Fibroblast of lung (primary cell): Measurements from ENCODE around the gene SLC29A4. TPM values are rescaled to one million over a fixed set of nuclear protein-coding genes. Genes with fewer than 3 reads are reported as not detected.
"Not testable (repeated sequence)": the region's sequence is repeated elsewhere in the genome, so short reads cannot be mapped to it uniquely, and the experiment has no call there.

Experiments used
- DNase-seq, 2 donors: peaks; one replicate each; pipeline versions ENCODE4 v3.0.0 to v3.0.0-alpha.2; 2010; ENCODE audit warnings: low read depth in 2 of 2
- H2AFZ ChIP-seq: 2 replicates; pipeline ENCODE4 v1.5.1; 2012; ENCODE audit warnings: low read length, control low read depth, inconsistent platforms
- H3K27ac ChIP-seq: 2 replicates; pipeline ENCODE4 v1.5.1; 2011; ENCODE audit warnings: low read length, control low read depth; ENCODE audit not compliant: insufficient read depth
- H3K27me3 ChIP-seq: 2 replicates; pipeline ENCODE4 v1.5.1; 2011; ENCODE audit warnings: mild to moderate bottlenecking, low read length; ENCODE audit not compliant: control insufficient read depth, insufficient read depth
- H3K36me3 ChIP-seq: 2 replicates; pipeline ENCODE4 v1.5.1; 2011; ENCODE audit warnings: low read length; ENCODE audit not compliant: control insufficient read depth, insufficient read depth
- H3K4me1 ChIP-seq: 2 replicates; pipeline ENCODE4 v1.5.1; 2011; ENCODE audit warnings: low read length; ENCODE audit not compliant: control insufficient read depth, insufficient read depth; ENCODE audit errors: extremely low read depth
- H3K4me2 ChIP-seq: 2 replicates; pipeline ENCODE4 v1.5.1; 2011; ENCODE audit warnings: low read length, control low read depth; ENCODE audit not compliant: insufficient read depth; ENCODE audit errors: extremely low read depth
- H3K4me3 ChIP-seq, 4 experiments: fragments of 200-600 bp in 1 of 4; sonication (generic) in 1 of 4; replicated peaks in 1 of 4; 2 replicates each; pipeline ENCODE4 v1.5.1; 2011 to 2016; ENCODE audit warnings: low read length in 4 of 4, low read depth in 3 of 4, mild to moderate bottlenecking in 3 of 4, control low read depth in 2 of 4, inconsistent platforms in 1 of 4, mixed read lengths in 1 of 4; ENCODE audit not compliant: insufficient read depth in 1 of 4; ENCODE audit errors: control extremely low read depth in 1 of 4
- H3K79me2 ChIP-seq: 2 replicates; pipeline ENCODE4 v1.5.1; 2012; ENCODE audit warnings: mild to moderate bottlenecking, low read length, inconsistent platforms; ENCODE audit not compliant: control insufficient read depth, insufficient read depth
- H3K9ac ChIP-seq: 2 replicates; pipeline ENCODE4 v1.5.1; 2011; ENCODE audit warnings: mild to moderate bottlenecking, low read length, control low read depth; ENCODE audit not compliant: insufficient read depth
- H3K9me3 ChIP-seq: 2 replicates; pipeline ENCODE4 v1.5.1; 2012; ENCODE audit warnings: low read depth, low read length; ENCODE audit not compliant: control insufficient read depth, insufficient read depth
- H4K20me1 ChIP-seq: 2 replicates; pipeline ENCODE4 v1.5.1; 2011; ENCODE audit warnings: low read length; ENCODE audit not compliant: control insufficient read depth, insufficient read depth; ENCODE audit errors: extremely low read depth
- EZH2 ChIP-seq: IDR thresholded peaks from 2 replicates; pipeline ENCODE4 v1.5.1; 2012; ENCODE audit warnings: low read length, control low read depth, mild to moderate bottlenecking; ENCODE audit errors: missing control alignments
- polyA plus RNA-seq, 2 donors: library from polyadenylated mRNA; depleted of rRNA in 1 of 2; stranded (reverse) in 1 of 2; unstranded in 1 of 2; fragments of >200 nt; gene quantifications; 2 replicates each; pipeline ENCODE4 v1.2.1, GENCODE V29; 2011 to 2012; ENCODE audit warnings: missing spikeins in 1 of 2
- total RNA-seq: library from RNA; depleted of rRNA; stranded (reverse); fragments of >200 nt; gene quantifications from 2 replicates; pipeline ENCODE4 v1.2.1, GENCODE V29; 2014
- TF ChIP-seq, protein P1 (sequence below), 2 donors: IDR thresholded peaks in 1 of 2; conservative IDR thresholded peaks in 1 of 2; 1 replicate in 1 of 2; 2 replicates in 1 of 2; pipeline ENCODE4 v1.5.1; 2011 to 2012; ENCODE audit warnings: low read length in 2 of 2, control low read depth in 1 of 2, inconsistent platforms in 1 of 2, low read depth in 1 of 2, mild to moderate bottlenecking in 1 of 2

SLC29A4 gene
- total and polyA plus RNA-seq, 2 donors (not counting 1 experiment from before 2014, with no cell fraction given) = 1.0 to 5.1 TPM

DNA sequence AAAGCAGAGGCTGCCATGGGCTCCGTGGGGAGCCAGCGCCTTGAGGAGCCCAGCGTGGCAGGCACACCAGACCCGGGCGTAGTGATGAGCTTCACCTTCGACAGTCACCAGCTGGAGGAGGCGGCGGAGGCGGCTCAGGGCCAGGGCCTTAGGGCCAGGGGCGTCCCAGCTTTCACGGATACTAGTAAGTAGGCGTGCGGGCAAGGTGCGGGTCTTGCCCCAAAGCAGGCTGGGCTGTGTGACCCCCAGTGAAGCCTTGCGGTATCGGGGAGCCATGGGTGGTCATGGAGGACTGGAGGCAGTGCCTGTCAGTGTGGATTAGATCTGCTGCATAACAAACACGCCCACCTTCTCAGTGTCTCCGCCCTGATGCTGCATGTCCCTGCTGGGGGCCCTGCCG is 5.1 kb downstream of the SLC29A4 start:
- H3K79me2 ChIP-seq = no peaks in the 10 kb centered on the region
- TF ChIP-seq, protein P1, sequence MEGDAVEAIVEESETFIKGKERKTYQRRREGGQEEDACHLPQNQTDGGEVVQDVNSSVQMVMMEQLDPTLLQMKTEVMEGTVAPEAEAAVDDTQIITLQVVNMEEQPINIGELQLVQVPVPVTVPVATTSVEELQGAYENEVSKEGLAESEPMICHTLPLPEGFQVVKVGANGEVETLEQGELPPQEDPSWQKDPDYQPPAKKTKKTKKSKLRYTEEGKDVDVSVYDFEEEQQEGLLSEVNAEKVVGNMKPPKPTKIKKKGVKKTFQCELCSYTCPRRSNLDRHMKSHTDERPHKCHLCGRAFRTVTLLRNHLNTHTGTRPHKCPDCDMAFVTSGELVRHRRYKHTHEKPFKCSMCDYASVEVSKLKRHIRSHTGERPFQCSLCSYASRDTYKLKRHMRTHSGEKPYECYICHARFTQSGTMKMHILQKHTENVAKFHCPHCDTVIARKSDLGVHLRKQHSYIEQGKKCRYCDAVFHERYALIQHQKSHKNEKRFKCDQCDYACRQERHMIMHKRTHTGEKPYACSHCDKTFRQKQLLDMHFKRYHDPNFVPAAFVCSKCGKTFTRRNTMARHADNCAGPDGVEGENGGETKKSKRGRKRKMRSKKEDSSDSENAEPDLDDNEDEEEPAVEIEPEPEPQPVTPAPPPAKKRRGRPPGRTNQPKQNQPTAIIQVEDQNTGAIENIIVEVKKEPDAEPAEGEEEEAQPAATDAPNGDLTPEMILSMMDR (conservative IDR thresholded peaks at IDR 0.05 in 1 of 2, IDR thresholded peaks at IDR 0.05 in 1 of 2; ENCODE audit: low read depth in 1 of 2, low read length in 2 of 2) = no peak
- TF ChIP-seq EZH2 = no peak
- no peak overlapping the region for H2AFZ ChIP-seq
- H3K4me3 ChIP-seq = no peak overlapping the region
- no peak overlapping the region for H3K27ac ChIP-seq
- H3K4me2 ChIP-seq = no peak overlapping the region
- no peaks in the 10 kb centered on the region for H3K4me1 ChIP-seq
- no peaks in the 10 kb centered on the region for H3K36me3 ChIP-seq
- no peak for DNase-seq
- no peak overlapping the region for H3K9ac ChIP-seq
- H4K20me1 ChIP-seq = no peaks in the 10 kb centered on the region
- no peaks in the 10 kb centered on the region for H3K27me3 ChIP-seq
- H3K9me3 ChIP-seq = no peaks in the 10 kb centered on the region

DNA sequence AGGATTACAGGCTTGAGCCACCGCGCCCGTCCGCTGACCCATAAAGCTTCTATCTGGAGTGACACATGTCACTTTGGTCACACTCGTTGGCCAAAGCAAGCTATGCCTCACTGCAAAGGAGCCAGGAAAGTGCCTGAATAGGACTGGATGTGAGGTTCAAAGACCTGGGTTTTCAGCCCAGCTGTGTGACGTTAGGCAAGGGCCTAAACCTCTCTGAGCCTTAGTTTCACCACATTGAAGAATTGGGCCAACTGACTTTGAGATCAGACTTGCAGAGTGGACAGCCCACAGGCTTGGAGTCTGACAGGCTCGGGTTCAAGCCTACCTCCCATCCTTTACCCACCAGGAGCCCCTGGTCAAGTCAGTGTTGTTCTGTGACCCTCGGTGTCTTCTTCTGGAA is 5.8 kb downstream of the SLC29A4 start:
- not testable (repeated sequence) for DNase-seq, H3K4me1 ChIP-seq, H3K79me2 ChIP-seq, H3K4me2 ChIP-seq, H3K9ac ChIP-seq, H3K9me3 ChIP-seq, H3K27ac ChIP-seq, H4K20me1 ChIP-seq, H2AFZ ChIP-seq, H3K4me3 ChIP-seq, H3K36me3 ChIP-seq, H3K27me3 ChIP-seq

DNA sequence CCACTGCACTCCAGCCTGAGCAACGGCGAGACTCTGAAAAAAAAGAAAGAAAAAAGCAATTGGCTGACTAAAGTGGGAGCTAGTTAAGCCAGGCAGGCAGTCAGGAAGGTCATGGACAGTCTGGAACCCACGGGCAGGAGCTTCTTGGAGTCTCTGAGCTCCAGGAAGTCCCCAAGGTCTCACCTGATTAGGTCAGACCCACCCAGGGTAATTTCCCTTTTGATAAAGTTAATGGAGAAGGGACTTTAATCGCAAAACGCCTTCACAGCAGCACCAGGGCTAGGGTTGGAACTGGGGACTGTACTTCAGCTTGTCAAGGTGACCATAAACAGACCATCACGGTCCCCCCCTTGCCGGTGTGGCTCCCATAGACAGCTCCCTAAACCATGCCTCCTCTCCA is 6.6 kb downstream of the SLC29A4 start:
- TF ChIP-seq EZH2 = no peak
- TF ChIP-seq, protein P1 (conservative IDR thresholded peaks at IDR 0.05 in 1 of 2, IDR thresholded peaks at IDR 0.05 in 1 of 2; ENCODE audit: low read depth in 1 of 2, low read length in 2 of 2) = no peak
- no peak overlapping the region for H3K9ac ChIP-seq
- H3K9me3 ChIP-seq = no peaks in the 10 kb centered on the region
- no peak for DNase-seq
- H3K27me3 ChIP-seq = no peaks in the 10 kb centered on the region
- no peaks in the 10 kb centered on the region for H3K4me1 ChIP-seq
- no peak overlapping the region for H3K4me2 ChIP-seq
- no peaks in the 10 kb centered on the region for H3K79me2 ChIP-seq
- H3K27ac ChIP-seq = no peak overlapping the region
- H4K20me1 ChIP-seq = no peaks in the 10 kb centered on the region
- H2AFZ ChIP-seq = no peak overlapping the region
- H3K4me3 ChIP-seq = no peak overlapping the region
- H3K36me3 ChIP-seq = no peaks in the 10 kb centered on the region
